CD4-positive, alpha-beta T cell treated with Interferon alpha-2 for 1 hour (primary cell): Measurements from ENCODE around the gene MRPS6.

Source experiments
- DNase-seq, 2 donors: peaks; one replicate each; pipeline ENCODE4 v3.0.0-alpha.2; 2020 to 2022

MRPS6 gene

GRCh38 chr21:34073032-34073748 lies at the start of gene MRPS6, which contains the start of gene SLC5A3:
Gene MRPS6, plus strand, starts transcription at chr21:34073578. Its CDS starts 123 bp downstream, at chr21:34073701.
Gene SLC5A3, plus strand, starts transcription at chr21:34073578. Its CDS starts 21,621 bp downstream, at chr21:34095199.
- DNase-seq: peak; percentile 77 to 79

DNA sequence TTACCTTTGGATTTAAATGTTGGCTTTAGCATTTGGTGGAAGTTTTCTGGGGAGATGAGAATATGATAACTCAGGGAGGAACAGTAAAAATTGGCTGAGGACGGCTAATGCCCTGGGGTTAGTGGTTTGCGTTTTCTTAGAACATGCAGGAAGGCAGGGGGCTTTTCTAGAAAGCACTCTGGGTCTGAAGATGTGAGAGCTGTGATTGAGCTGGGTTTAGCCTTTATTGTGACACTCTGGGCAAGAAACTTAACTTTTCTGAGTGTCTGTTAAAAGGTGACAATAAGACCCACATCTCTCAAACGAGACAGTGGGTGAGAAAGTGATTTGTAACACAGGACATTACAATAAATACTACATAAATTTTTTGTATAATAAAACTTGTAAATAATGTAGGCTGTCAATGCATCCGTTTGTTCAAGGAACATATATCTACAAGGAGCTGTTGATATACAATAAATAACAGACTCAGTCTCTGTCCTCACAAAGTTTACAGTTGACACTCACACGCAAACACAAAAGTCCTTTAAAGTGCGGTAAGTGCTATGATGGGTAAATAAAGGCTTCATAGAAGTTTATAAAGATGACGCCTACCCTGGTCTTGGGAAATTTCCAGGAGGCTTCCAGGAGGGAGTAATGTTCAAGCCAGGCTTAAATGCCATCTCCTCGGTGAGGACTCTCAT lies 49.5 kb upstream of the MRPS6 start:
- no peak for DNase-seq

GRCh38 chr21:34024374-34024693 lies 49.0 kb upstream of the MRPS6 start:
- no peak for DNase-seq

- no peak for DNase-seq
Observed at GRCh38 chr21:34027721-34028461, 45.5 kb upstream of the MRPS6 start.

DNA sequence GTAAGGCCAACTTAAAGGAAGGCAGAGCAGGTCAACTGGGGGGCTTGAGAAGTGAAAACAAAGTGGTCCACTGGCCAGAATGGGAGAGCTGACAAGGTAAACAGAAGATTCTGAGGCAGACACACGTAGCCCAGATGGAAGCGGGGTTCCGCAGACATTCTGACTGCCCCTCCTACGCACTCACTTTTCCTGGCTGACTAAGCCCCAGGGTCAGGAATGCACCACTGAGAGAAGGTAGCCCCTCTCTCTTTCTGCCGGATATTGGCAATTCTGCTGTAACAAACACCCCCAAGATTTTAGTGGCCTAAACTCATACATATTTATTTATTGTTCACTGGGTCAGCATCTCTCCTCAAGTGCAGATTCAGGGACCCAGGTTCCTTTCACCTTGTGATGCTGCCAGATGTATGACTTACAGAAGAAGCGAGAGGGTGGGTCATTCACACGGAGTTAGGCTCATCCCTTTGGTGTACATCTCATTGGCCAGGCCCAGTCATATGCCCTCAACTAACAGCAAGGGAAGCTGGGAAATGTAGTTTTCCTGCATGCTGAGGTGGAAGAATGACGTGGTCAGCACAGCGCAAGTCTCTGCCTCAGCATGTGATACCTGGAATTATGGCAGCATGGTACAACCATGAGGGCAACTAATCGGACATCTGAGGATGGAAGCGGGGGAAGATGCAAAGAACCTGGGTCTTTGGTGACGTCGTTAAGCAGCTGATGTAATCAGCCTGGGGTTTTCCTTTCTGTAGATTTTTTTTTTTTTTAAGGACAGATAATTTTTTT lies 43.4 kb upstream of the MRPS6 start:
- DNase-seq: peak; percentile 69 to 73

DNA sequence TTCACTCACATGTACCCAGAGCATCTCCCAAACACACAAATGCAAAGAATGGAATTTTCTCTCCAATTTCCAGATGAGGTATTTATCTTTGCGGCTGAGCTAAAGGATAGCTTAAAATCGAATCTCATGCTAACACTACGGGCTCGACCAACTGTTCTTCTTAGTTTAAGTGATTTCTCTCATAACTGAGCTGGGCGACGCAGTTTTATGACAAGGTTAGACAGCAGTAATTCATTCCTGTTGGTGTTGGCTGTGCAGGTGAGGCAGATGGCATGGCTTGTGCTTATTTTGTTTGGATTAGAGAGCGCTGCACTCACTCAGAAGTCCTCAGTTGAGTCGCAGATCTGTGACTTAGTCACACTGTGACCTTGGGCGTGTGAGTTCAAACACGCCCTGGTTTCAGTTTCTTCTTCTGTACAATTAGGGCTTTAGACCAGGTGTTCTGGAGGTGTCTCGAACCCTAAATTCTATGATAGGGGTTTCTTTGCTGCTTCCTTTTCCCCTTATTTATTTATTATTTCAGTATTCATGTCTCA lies 41.5 kb upstream of the MRPS6 start:
- DNase-seq: no peak

- DNase-seq: no peak
Observed at GRCh38 chr21:34034369-34035014, 38.9 kb upstream of the MRPS6 start.

GRCh38 chr21:34035619-34036354 lies 37.6 kb upstream of the MRPS6 start:
- no peak for DNase-seq

GRCh38 chr21:34037009-34037795 lies 36.2 kb upstream of the MRPS6 start:
- DNase-seq: no peak

- DNase-seq: no peak
Observed at GRCh38 chr21:34039678-34040382, 33.5 kb upstream of the MRPS6 start.

DNA sequence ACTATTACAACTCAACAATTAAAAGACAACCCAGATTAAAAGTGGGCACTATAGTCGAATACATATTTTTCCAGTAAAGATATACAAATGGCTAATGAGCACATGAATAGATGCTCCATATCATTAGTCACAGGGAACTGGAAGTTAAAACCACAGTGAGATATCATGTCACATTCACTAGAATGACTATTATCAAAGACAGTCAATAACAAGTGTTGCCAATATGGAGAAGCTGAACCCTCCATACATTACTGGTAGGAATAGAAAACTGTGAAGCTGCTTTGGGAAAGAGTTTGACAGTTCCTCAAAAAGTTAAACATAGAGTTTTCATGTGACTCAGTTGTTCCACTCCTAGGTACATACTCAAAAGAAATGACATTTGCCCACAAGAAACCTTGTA lies 30.6 kb upstream of the MRPS6 start:
- no peak for DNase-seq

DNA sequence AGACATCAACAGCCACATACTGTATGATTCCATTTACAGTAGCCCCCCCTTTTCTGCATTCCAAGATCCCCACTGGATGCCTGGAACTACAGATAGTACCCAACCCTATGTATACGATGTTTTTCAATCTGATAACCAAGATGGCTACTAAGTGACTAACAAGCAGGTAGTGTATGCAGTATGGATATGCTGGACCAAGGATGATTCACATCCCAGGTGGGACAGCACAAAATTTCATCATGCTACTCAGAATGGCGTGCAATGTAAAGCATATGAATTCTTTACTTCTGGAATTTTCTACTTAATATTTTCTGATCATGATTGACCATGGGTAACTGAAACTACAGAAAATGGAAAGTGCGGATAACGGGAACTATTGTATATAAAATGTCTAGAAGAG lies 30.0 kb upstream of the MRPS6 start:
- no peak for DNase-seq

GRCh38 chr21:34046917-34047316 lies 26.5 kb upstream of the MRPS6 start:
- peak in 1 of 2 donors; percentile 11 for DNase-seq

- DNase-seq: no peak
Observed at GRCh38 chr21:34047835-34048234, 25.5 kb upstream of the MRPS6 start.

- no peak for DNase-seq
Observed at GRCh38 chr21:34052171-34052570, 21.2 kb upstream of the MRPS6 start.

DNA sequence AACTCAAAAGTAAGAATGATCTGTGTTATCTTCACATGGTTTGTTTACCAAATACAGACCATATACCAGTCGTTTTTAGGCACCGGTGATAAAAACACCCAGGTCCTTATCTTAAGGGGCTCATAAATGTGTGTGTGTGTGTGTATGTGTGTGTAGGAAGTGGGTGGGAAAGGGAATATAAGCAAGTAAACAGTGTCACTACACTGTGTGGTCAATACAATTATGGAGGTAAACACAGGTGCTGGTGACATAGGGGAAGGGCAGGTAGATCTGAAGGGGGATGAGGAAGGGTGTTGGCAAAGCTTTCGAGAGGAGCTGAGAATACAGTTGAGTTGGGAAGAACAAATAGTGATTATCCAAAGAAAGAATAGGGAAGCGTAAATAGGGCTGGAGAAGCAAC lies 19.1 kb upstream of the MRPS6 start:
- DNase-seq: no peak

DNA sequence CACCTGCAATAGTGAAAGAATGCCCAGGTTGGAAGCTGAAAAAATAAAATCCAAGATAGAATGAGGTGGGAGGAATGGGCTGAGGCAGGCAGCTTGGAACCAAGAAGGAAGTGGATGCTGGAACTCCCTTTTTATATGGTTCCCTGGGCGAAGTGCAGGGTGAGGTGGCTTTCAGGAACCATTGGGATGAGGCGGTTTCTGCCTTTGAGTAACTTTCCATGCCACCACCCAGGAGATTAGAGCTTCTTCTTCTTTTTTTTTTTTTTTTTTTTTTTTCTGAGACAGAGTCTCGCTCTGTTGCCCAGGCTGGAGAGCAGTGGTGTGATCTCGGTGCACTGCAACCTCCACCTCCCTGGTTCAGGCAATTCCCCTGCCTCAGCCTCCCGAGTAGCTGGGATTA lies 17.8 kb upstream of the MRPS6 start:
- DNase-seq: no peak

GRCh38 chr21:34061983-34062382 lies 11.4 kb upstream of the MRPS6 start:
- peak in 1 of 2 donors; percentile 28 for DNase-seq

DNA sequence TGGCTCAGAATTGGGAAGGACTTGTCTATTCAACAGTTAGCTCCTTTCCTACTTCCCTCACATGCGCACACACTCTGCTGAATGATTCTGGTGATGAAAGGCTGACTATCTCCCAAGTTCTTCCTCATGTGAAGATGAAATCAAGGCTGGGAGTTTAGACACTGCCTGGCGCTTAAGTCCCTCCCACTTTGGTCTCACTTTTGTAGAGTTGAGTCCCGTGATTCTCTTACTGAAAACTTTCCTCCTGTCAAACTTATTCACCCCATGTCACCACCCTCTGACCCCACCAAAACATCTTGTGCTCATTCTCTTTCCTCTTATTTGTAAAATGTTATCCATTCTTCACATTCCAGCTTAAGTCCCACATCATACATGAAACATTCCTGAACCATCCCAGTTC lies 8.4 kb upstream of the MRPS6 start:
- DNase-seq: no peak

DNA sequence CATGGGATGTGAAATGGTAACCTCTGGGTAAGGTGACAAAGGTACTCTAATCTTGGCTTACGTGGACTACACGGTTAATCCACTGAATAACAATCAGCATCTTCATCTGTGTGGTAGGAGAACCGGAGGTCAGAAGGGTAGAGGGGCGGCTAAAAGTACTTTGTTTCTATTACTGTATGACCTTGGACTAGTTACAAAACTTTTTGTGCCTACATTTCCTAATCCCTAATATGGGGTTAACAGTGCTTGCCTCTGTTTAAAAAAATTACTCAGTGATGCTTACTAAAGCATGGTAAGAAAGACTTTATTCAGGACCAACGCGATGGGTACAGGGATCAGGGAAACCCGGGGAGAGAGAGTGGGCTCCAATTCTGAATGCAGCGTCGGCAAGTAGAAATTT lies 1.7 kb upstream of the MRPS6 start:
- DNase-seq: no peak
